GM19035 (cell line): ENCODE measurements around the gene PLEKHG1.

Experiments used
- ATAC-seq: cut with Tn5 transposase; IDR thresholded peaks from one replicate; pipeline ENCODE4 v1.9.1; 2021; ENCODE audit not compliant: unreplicated experiment

Gene PLEKHG1

GRCh38 chr6:150637266-150637665 lies 37.6 kb downstream of the PLEKHG1 start:
- ATAC-seq: no peak

GRCh38 chr6:150638267-150638666 lies 38.6 kb downstream of the PLEKHG1 start:
- no peak for ATAC-seq

DNA sequence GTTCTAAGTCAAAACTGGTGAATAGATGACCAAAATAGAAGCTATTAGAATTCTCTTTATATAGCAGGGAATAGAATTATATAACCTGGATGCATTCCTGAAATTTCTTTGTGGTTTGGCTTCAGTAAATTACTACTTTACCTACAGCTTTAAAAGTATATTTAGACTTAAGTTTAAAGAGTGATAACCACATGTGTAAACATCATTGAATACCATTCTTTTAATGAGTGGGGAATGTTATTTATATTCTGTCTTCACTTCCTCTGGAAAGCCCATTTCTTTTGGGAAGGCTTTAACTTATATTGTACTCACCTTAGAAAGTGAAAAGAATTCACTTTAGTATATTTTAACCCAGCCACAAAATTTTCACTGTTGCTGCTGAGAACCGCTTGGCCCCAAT lies 39.1 kb downstream of the PLEKHG1 start:
- no peak for ATAC-seq

DNA sequence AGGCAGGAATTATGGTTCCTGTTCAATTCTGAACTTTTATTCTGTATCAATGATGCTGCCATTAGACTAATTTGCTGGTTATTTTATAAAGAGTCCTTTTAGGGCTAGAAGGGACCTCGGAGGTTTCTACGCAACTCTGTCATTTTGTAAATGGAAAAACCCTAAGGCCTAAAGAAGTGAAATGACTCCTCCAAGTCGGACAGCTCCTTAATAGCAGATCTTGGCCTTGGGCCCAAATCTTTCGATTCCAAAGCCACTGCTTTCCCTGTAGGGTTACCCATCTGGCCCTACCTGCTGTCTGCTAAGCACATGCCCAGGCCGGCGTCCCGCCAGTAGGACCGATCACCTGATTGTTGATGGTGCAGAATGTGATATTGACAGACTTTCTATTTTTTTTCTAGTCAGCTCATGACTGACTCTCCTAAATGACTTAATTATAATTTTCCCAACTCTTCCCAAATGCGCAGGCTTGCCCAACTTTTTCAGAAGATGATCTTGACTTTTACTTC lies 40.2 kb downstream of the PLEKHG1 start:
- ATAC-seq: no peak

- peak; percentile 44 for ATAC-seq
Measured at GRCh38 chr6:150640556-150641209, 41.0 kb downstream of the PLEKHG1 start.

- ATAC-seq: no peak
Measured at GRCh38 chr6:150641398-150642139, 41.9 kb downstream of the PLEKHG1 start.

- no peak for ATAC-seq
Measured at GRCh38 chr6:150646228-150646627, 46.5 kb downstream of the PLEKHG1 start.

DNA sequence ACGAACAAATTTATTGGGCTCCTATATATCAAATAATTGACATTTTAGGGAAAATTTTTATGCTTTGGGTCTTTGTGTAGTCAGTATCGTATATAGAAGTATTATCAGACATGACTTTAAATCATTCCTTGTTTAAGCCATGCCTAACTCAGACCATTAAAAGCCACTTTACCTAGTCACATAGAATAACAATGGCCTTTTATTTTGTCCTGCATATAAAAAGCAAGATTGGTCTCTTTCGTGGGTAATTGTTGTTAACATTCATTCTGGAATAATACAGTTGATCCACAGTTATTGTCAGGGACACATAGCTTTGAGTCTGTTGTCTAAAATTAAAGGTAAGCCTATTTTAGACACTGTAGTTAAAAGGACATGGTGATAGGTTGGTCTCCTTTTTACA lies 47.4 kb downstream of the PLEKHG1 start:
- no peak for ATAC-seq
